WTC11 (cell line): Measurements from ENCODE around the gene PTGES3L. TPM values are rescaled to one million over a fixed set of nuclear protein-coding genes. Genes with fewer than 3 reads are reported as not detected.

Experiments used
- ATAC-seq: fragments of 200-7000 bp; cut with Tn5 transposase; 2 replicates; pipeline ENCODE4 v1.10.0; 2021; ENCODE audit warnings: mild to moderate bottlenecking, moderate library complexity
- CTCF ChIA-PET: fragments of 300-600 bp; sonication (Branson Sonifier 250); formaldehyde crosslinking; loops from one replicate; lab custom pipeline; 2021; ENCODE audit warnings: antibody characterized with exemption; lab: Charles Lee
- POLR2A ChIA-PET: fragments of 350-600 bp; sonication (Branson Sonifier 250); formaldehyde crosslinking; loops from one replicate; lab custom pipeline; 2021; ENCODE audit warnings: antibody characterized with exemption; lab: Charles Lee
- DNase-seq: peaks from one replicate; pipeline ENCODE4 v3.0.0; 2021; ENCODE audit warnings: low spot score
- H3K27ac Mint-ChIP-seq: 2 replicates; pipeline ENCODE4 v1.8.0; 2021; ENCODE audit warnings: mixed read lengths
- H3K27me3 Mint-ChIP-seq: 2 replicates; pipeline ENCODE4 v1.8.0; 2021; ENCODE audit warnings: low read depth, mild to moderate bottlenecking, moderate library complexity, mixed read lengths
- H3K36me3 Mint-ChIP-seq: 2 replicates; pipeline ENCODE4 v1.8.0; 2021; ENCODE audit warnings: mixed read lengths
- H3K4me1 Mint-ChIP-seq: 2 replicates; pipeline ENCODE4 v1.8.0; 2022; ENCODE audit warnings: mixed read lengths
- H3K4me3 Mint-ChIP-seq: 2 replicates; pipeline ENCODE4 v1.8.0; 2021; ENCODE audit warnings: mild to moderate bottlenecking, moderate library complexity, mixed read lengths
- H3K9me3 Mint-ChIP-seq: 2 replicates; pipeline ENCODE4 v1.8.0; 2021; ENCODE audit warnings: mixed read lengths
- ESRRA ChIP-seq: sonication (generic); formaldehyde crosslinking; IDR thresholded peaks from 2 replicates; pipeline ENCODE4 v1.8.1; 2022; ENCODE audit warnings: mild to moderate bottlenecking, missing genetic modification reagents, borderline replicate concordance
- ETV6 ChIP-seq: sonication (generic); formaldehyde crosslinking; IDR thresholded peaks from 2 replicates; pipeline ENCODE4 v1.8.1; 2022; ENCODE audit warnings: mild to moderate bottlenecking, missing genetic modification reagents
- FOXK1 ChIP-seq: sonication (generic); formaldehyde crosslinking; IDR thresholded peaks from 2 replicates; pipeline ENCODE4 v1.8.0; 2022; ENCODE audit warnings: mild to moderate bottlenecking, moderate library complexity, missing genetic modification reagents
- GTF2I ChIP-seq: fragments of 250-450 bp; sonication (Bioruptor Pico); conservative IDR thresholded peaks from 2 replicates; pipeline ENCODE4 v1.4.0; 2021; ENCODE audit warnings: mild to moderate bottlenecking
- HMGA2 ChIP-seq: fragments of 250-450 bp; sonication (Bioruptor Pico); IDR thresholded peaks from 2 replicates; pipeline ENCODE4 v1.4.0; 2021; ENCODE audit warnings: mild to moderate bottlenecking, moderate library complexity
- KAT7 ChIP-seq: sonication (generic); formaldehyde crosslinking; IDR thresholded peaks from 2 replicates; pipeline ENCODE4 v1.8.1; 2023; ENCODE audit warnings: missing genetic modification reagents, mild to moderate bottlenecking, borderline replicate concordance
- MYBL2 ChIP-seq: sonication (generic); formaldehyde crosslinking; IDR thresholded peaks from 2 replicates; pipeline ENCODE4 v1.8.1; 2023; ENCODE audit warnings: mild to moderate bottlenecking, moderate library complexity, missing genetic modification reagents
- SOX15 ChIP-seq: fragments of 250-450 bp; sonication (Bioruptor Pico); IDR thresholded peaks from 2 replicates; pipeline ENCODE4 v1.9.0; 2021; ENCODE audit warnings: mild to moderate bottlenecking
- TCF7 ChIP-seq: sonication (generic); formaldehyde crosslinking; IDR thresholded peaks from 2 replicates; pipeline ENCODE4 v1.8.0; 2022; ENCODE audit warnings: mild to moderate bottlenecking, low read depth, missing genetic modification reagents, moderate library complexity
- TEAD4 ChIP-seq: sonication (generic); formaldehyde crosslinking; IDR thresholded peaks from 2 replicates; pipeline ENCODE4 v1.8.0; 2022; ENCODE audit warnings: mild to moderate bottlenecking, missing genetic modification reagents
- TP53 ChIP-seq: sonication (generic); formaldehyde crosslinking; IDR thresholded peaks from 2 replicates; pipeline ENCODE4 v1.8.1; 2023; ENCODE audit warnings: mild to moderate bottlenecking, missing genetic modification reagents
- ZBTB21 ChIP-seq: sonication (generic); formaldehyde crosslinking; IDR thresholded peaks from 2 replicates; pipeline ENCODE4 v1.8.1; 2023; ENCODE audit warnings: mild to moderate bottlenecking, missing genetic modification reagents, borderline replicate concordance
- ZNF219 ChIP-seq: sonication (generic); formaldehyde crosslinking; IDR thresholded peaks from 2 replicates; pipeline ENCODE4 v1.8.0; 2023; ENCODE audit warnings: missing genetic modification reagents, mild to moderate bottlenecking, borderline replicate concordance
- ZNF232 ChIP-seq: sonication (generic); formaldehyde crosslinking; IDR thresholded peaks from 2 replicates; pipeline ENCODE4 v1.8.0; 2022; ENCODE audit warnings: mild to moderate bottlenecking, missing genetic modification reagents
- total RNA-seq: library from RNA; stranded (reverse); gene quantifications from 3 replicates; pipeline ENCODE4 v1.2.3, GENCODE V29; 2021
- TF ChIP-seq, protein P1 (sequence below): sonication (generic); formaldehyde crosslinking; IDR thresholded peaks from 2 replicates; pipeline ENCODE4 v1.8.1; 2022; ENCODE audit warnings: missing genetic modification reagents, borderline replicate concordance
- TF ChIP-seq, protein P2 (sequence below): fragments of 250-450 bp; sonication (Bioruptor Pico); IDR thresholded peaks from 2 replicates; pipeline ENCODE4 v1.9.0; 2021; ENCODE audit warnings: moderate library complexity, mild to moderate bottlenecking, inconsistent platforms, borderline replicate concordance
- TF ChIP-seq, protein P3 (sequence below): sonication (generic); formaldehyde crosslinking; IDR thresholded peaks from 2 replicates; pipeline ENCODE4 v1.8.1; 2023; ENCODE audit warnings: mild to moderate bottlenecking, missing genetic modification reagents
- TF ChIP-seq, protein P4 (sequence below): sonication (generic); formaldehyde crosslinking; IDR thresholded peaks from 2 replicates; pipeline ENCODE4 v1.8.0; 2022; ENCODE audit warnings: mild to moderate bottlenecking, missing genetic modification reagents
- TF ChIP-seq, protein P5 (sequence below): sonication (generic); formaldehyde crosslinking; IDR thresholded peaks from 2 replicates; pipeline ENCODE4 v1.8.1; 2023; ENCODE audit warnings: mild to moderate bottlenecking, missing genetic modification reagents, moderate library complexity
- TF ChIP-seq, protein P6 (sequence below): sonication (generic); formaldehyde crosslinking; IDR thresholded peaks from 2 replicates; pipeline ENCODE4 v1.8.1; 2023; ENCODE audit warnings: mild to moderate bottlenecking, missing genetic modification reagents
- TF ChIP-seq, protein P7 (sequence below): fragments of 250-450 bp; sonication (Bioruptor Pico); IDR thresholded peaks from 2 replicates; pipeline ENCODE4 v1.8.0; 2021; ENCODE audit warnings: mild to moderate bottlenecking
- TF ChIP-seq, protein P8 (sequence below): fragments of 250-450 bp; sonication (Bioruptor Pico); IDR thresholded peaks from 2 replicates; pipeline ENCODE4 v1.9.0; 2021; ENCODE audit warnings: mild to moderate bottlenecking
- TF ChIP-seq, protein P9 (sequence below): sonication (generic); formaldehyde crosslinking; IDR thresholded peaks from 2 replicates; pipeline ENCODE4 v1.8.0; 2022; ENCODE audit warnings: mild to moderate bottlenecking, missing genetic modification reagents

PTGES3L gene
- total RNA-seq, 1 experiment from 2014 or later, result 2.1 TPM

DNA sequence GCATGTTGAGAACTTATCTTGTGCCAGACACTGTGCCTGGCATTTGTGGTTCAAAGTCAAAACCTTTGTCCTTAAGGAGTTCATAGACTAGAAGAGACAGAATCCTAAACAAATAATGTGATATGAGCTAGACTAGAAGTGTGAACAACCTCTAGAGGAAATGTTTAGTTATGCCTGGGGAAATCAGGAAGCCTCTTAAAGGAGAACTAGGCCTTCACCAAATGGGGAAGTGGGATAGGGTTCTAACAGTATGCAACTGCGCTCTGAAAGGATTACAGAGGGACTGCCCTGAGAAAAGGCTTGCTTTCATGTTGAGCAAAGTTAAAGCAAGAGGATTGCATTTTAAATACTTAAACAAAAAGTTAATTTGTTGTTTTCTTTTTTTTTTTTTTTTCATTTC, 5.3 kb upstream of the PTGES3L start (continued):
- TF ChIP-seq, protein P1, sequence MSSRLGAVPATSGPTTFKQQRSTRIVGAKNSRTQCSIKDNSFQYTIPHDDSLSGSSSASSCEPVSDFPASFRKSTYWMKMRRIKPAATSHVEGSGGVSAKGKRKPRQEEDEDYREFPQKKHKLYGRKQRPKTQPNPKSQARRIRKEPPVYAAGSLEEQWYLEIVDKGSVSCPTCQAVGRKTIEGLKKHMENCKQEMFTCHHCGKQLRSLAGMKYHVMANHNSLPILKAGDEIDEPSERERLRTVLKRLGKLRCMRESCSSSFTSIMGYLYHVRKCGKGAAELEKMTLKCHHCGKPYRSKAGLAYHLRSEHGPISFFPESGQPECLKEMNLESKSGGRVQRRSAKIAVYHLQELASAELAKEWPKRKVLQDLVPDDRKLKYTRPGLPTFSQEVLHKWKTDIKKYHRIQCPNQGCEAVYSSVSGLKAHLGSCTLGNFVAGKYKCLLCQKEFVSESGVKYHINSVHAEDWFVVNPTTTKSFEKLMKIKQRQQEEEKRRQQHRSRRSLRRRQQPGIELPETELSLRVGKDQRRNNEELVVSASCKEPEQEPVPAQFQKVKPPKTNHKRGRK (CRISPR knock-in tag), result no peak
- TF ChIP-seq TCF7 (CRISPR knock-in tag) (no peak), ESRRA (CRISPR knock-in tag) (no peak)
- TF ChIP-seq, protein P2, sequence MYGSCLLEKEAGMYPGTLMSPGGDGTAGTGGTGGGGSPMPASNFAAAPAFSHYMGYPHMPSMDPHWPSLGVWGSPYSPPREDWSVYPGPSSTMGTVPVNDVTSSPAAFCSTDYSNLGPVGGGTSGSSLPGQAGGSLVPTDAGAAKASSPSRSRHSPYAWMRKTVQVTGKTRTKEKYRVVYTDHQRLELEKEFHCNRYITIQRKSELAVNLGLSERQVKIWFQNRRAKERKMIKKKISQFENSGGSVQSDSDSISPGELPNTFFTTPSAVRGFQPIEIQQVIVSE (CRISPR knock-in tag), result no peak

DNA sequence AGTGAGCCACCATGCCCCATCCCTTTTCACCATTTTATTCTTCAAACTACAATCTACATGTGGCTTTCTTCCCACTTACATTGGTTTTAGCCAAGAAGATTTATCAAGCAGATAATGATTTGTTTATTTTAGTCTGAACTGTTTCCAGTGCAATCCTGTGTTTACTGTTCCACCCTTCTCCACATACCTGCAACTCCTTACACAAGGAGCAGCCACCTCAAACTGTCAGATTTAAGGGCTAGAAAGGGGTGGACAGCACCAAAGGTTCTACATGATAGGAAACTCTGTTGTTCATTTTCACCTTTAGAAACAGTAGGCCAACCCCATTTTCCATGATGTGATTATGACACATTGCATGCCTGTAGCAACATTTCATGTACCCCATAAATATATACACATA, 2.4 kb upstream of the PTGES3L start:
- H3K27me3 Mint-ChIP-seq, result peaks cover 4% of the 10 kb centered on the region; the same call in 1 of the 2 replicates
- TF ChIP-seq, protein P3, sequence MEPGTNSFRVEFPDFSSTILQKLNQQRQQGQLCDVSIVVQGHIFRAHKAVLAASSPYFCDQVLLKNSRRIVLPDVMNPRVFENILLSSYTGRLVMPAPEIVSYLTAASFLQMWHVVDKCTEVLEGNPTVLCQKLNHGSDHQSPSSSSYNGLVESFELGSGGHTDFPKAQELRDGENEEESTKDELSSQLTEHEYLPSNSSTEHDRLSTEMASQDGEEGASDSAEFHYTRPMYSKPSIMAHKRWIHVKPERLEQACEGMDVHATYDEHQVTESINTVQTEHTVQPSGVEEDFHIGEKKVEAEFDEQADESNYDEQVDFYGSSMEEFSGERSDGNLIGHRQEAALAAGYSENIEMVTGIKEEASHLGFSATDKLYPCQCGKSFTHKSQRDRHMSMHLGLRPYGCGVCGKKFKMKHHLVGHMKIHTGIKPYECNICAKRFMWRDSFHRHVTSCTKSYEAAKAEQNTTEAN, result no peak
- TF ChIP-seq SOX15, result no peak
- no peak for TF ChIP-seq ZNF219
- TF ChIP-seq, protein P4, sequence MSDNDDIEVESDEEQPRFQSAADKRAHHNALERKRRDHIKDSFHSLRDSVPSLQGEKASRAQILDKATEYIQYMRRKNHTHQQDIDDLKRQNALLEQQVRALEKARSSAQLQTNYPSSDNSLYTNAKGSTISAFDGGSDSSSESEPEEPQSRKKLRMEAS (CRISPR knock-in tag), result no peak
- TF ChIP-seq HMGA2, result no peak
- TF ChIP-seq GTF2I, result no peak
- TF ChIP-seq FOXK1 (CRISPR knock-in tag), result no peak
- no peak for TF ChIP-seq ZBTB21 (CRISPR knock-in tag)
- TF ChIP-seq TCF7 (CRISPR knock-in tag), result no peak
- peaks cover 20% of the 10 kb centered on the region for H3K4me1 Mint-ChIP-seq
- no peak for DNase-seq
- H3K9me3 Mint-ChIP-seq, result no peaks in the 10 kb centered on the region
- ChIA-PET POLR2A (interaction anchor here (0.8 kb wide), 1 partner anchor 16 kb away, joined by 9 read pairs; no protein-coding TSS in a partner anchor), CTCF (interaction anchor here (0.7 to 1.7 kb wide), 2 partner anchors 16 to 187 kb away, joined by 3 to 8 read pairs; partner anchors contain the start of gene RPL27)
- H3K27ac Mint-ChIP-seq, result no peak overlapping the region; the same call in 1 of the 2 replicates
- H3K36me3 Mint-ChIP-seq, result peaks cover 21% of the 10 kb centered on the region
- H3K4me3 Mint-ChIP-seq, result peak overlapping the region; percentile 99
- no peak for ATAC-seq

DNA sequence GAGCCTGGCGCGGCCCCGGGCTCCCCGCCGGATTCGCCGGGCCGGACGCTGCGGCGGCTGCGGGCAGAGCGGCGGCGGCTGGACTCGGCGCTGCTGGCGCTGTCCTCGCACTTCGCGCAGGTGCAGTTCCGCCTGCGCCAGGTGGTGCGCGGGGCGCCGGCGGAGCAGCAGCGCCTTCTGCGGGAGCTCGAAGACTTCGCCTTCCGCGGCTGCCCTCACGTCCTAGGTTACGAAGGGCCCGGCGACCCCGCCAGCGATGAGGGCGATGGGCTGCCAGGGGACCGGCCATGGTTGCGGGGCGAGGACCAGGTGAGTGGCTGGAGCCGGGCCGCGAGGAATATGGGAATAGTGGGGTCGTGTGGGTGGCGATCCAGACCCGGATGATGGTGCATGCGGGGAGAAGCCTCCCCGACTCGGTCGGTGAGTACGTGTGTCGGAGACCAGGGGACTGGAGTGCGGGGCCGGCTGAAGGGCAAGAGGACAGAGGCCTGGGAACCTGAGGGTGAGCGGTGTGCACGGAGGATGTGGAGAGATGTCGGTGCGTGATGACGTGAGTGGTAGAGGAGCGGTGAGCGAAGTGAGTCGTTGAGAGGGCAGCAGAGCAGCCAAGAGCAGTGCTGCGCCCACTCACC, 1.0 kb upstream of the PTGES3L start:
- Mint-ChIP-seq H3K4me3 (peak overlapping the region; percentile 99), H3K27me3 (peaks cover 4% of the 10 kb centered on the region; the same call in 1 of the 2 replicates), H3K4me1 (peaks cover 20% of the 10 kb centered on the region), H3K36me3 (peaks cover 18% of the 10 kb centered on the region), H3K27ac (peak overlapping the region; percentile 86), H3K9me3 (no peaks in the 10 kb centered on the region)
- CTCF ChIA-PET, result interaction anchor here (1.0 to 2.1 kb wide), 2 partner anchors 17 to 328 kb away, joined by 3 to 14 read pairs; partner anchors contain the start of gene RPL27
- ATAC-seq, result peak; percentile 57
- DNase-seq, result peak; percentile 51
- POLR2A ChIA-PET, result no interaction called here
- peak; percentile 88 for TF ChIP-seq TP53 (CRISPR knock-in tag)
- TF ChIP-seq GTF2I, result no peak
- TF ChIP-seq, protein P5, sequence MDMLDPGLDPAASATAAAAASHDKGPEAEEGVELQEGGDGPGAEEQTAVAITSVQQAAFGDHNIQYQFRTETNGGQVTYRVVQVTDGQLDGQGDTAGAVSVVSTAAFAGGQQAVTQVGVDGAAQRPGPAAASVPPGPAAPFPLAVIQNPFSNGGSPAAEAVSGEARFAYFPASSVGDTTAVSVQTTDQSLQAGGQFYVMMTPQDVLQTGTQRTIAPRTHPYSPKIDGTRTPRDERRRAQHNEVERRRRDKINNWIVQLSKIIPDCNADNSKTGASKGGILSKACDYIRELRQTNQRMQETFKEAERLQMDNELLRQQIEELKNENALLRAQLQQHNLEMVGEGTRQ (CRISPR knock-in tag), result 0 out of 2 replicates have a peak, but pooled peaks have one; percentile 1
- TF ChIP-seq KAT7 (CRISPR knock-in tag), result peak; percentile 81; the same call in 1 of the 2 replicates
- TF ChIP-seq, protein P6, sequence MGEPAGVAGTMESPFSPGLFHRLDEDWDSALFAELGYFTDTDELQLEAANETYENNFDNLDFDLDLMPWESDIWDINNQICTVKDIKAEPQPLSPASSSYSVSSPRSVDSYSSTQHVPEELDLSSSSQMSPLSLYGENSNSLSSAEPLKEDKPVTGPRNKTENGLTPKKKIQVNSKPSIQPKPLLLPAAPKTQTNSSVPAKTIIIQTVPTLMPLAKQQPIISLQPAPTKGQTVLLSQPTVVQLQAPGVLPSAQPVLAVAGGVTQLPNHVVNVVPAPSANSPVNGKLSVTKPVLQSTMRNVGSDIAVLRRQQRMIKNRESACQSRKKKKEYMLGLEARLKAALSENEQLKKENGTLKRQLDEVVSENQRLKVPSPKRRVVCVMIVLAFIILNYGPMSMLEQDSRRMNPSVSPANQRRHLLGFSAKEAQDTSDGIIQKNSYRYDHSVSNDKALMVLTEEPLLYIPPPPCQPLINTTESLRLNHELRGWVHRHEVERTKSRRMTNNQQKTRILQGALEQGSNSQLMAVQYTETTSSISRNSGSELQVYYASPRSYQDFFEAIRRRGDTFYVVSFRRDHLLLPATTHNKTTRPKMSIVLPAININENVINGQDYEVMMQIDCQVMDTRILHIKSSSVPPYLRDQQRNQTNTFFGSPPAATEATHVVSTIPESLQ (CRISPR knock-in tag), result no peak
- peak; percentile 45; the same call in 1 of the 2 replicates for TF ChIP-seq ZNF219
- TF ChIP-seq, protein P7, sequence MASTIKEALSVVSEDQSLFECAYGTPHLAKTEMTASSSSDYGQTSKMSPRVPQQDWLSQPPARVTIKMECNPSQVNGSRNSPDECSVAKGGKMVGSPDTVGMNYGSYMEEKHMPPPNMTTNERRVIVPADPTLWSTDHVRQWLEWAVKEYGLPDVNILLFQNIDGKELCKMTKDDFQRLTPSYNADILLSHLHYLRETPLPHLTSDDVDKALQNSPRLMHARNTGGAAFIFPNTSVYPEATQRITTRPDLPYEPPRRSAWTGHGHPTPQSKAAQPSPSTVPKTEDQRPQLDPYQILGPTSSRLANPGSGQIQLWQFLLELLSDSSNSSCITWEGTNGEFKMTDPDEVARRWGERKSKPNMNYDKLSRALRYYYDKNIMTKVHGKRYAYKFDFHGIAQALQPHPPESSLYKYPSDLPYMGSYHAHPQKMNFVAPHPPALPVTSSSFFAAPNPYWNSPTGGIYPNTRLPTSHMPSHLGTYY (CRISPR knock-in tag), result no peak
- TF ChIP-seq TEAD4 (CRISPR knock-in tag), result 0 out of 2 replicates have a peak, but pooled peaks have one; percentile 34
- TF ChIP-seq MYBL2 (CRISPR knock-in tag), result no peak
- TF ChIP-seq, protein P8, sequence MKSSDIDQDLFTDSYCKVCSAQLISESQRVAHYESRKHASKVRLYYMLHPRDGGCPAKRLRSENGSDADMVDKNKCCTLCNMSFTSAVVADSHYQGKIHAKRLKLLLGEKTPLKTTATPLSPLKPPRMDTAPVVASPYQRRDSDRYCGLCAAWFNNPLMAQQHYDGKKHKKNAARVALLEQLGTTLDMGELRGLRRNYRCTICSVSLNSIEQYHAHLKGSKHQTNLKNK, result no peak
- no peak for TF ChIP-seq ZNF232 (CRISPR knock-in tag)
- TF ChIP-seq, protein P9, sequence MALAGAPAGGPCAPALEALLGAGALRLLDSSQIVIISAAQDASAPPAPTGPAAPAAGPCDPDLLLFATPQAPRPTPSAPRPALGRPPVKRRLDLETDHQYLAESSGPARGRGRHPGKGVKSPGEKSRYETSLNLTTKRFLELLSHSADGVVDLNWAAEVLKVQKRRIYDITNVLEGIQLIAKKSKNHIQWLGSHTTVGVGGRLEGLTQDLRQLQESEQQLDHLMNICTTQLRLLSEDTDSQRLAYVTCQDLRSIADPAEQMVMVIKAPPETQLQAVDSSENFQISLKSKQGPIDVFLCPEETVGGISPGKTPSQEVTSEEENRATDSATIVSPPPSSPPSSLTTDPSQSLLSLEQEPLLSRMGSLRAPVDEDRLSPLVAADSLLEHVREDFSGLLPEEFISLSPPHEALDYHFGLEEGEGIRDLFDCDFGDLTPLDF (CRISPR knock-in tag), result peak; percentile 40; the same call in 1 of the 2 replicates
- TF ChIP-seq ETV6, result no peak
